ENCODE measurements around the gene RPL29. TPM values are rescaled to one million over a fixed set of nuclear protein-coding genes. Genes with fewer than 3 reads are reported as not detected.
A peak's percentile ranks its signal among the peaks of the same experiment; 100 is the strongest.

Gene RPL29
- total and polyA plus RNA-seq, 2 experiments from 2014 or later, result 844 to 1,533 TPM

DNA sequence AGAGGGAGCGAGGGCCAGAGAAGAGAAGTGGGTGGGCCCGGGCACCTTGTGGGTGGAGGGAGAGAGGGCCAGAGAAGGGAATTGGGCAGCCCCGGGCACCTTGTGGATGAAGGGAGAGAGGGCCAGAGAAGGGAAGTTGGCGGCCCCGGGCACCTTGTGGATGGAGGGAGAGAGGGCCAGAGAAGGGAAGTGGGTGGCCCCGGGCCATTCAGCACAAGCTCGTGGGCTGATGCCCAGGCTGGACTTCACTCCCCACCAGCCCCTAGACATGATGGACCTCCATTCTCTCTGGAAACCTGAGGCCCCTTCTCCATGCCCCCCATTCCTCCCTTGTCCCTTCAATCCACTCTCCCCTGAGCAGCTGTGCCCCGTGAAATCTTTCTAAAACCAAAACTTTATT lies 44.9 kb upstream of the RPL29 start:
- H3K4me3 ChIP-seq, result no peak overlapping the region
- no peaks in the 10 kb centered on the region for H3K36me3 ChIP-seq
- TF ChIP-seq, protein P1, sequence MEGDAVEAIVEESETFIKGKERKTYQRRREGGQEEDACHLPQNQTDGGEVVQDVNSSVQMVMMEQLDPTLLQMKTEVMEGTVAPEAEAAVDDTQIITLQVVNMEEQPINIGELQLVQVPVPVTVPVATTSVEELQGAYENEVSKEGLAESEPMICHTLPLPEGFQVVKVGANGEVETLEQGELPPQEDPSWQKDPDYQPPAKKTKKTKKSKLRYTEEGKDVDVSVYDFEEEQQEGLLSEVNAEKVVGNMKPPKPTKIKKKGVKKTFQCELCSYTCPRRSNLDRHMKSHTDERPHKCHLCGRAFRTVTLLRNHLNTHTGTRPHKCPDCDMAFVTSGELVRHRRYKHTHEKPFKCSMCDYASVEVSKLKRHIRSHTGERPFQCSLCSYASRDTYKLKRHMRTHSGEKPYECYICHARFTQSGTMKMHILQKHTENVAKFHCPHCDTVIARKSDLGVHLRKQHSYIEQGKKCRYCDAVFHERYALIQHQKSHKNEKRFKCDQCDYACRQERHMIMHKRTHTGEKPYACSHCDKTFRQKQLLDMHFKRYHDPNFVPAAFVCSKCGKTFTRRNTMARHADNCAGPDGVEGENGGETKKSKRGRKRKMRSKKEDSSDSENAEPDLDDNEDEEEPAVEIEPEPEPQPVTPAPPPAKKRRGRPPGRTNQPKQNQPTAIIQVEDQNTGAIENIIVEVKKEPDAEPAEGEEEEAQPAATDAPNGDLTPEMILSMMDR (IDR thresholded peaks at IDR 0.05; ENCODE audit: low read depth, low read length), result no peak
- H3K9me3 ChIP-seq (ENCODE audit: low read depth), result no peaks in the 10 kb centered on the region
- H3K4me1 ChIP-seq (ENCODE audit: low read depth), result peaks cover 17% of the 10 kb centered on the region
- no peaks in the 10 kb centered on the region for H3K27me3 ChIP-seq
- no peak for DNase-seq (ENCODE audit: low read depth in 1 of 2, low spot score in 1 of 2)
- H3K27ac ChIP-seq, result no peak overlapping the region

DNA sequence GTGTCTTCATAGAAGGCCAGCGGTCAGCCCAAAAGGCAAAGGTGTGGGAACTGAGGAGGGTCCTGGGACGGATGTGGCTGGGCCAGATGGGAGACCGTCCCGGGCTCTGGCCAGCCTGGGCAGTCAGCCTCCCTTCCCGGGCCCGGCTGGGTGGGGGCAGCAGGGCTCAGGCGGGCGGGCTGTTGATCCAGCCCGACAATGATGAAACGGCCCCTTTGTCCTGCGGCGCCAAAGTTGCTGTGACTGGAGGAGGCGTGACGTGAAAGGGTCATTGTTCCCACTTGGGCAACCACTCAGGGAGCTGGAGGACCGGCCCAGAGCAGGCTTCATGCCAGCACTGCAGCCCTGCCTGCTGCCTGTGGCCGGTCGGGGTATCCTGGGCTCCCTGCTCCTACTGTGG lies 44.2 kb upstream of the RPL29 start:
- peak in 1 of 2 donors; percentile 67 for DNase-seq (ENCODE audit: low read depth in 1 of 2, low spot score in 1 of 2)
- H3K9me3 ChIP-seq (ENCODE audit: low read depth), result no peaks in the 10 kb centered on the region
- H3K27me3 ChIP-seq, result no peaks in the 10 kb centered on the region
- H3K4me1 ChIP-seq (ENCODE audit: low read depth), result peaks cover 11% of the 10 kb centered on the region
- no peak overlapping the region for H3K4me3 ChIP-seq
- H3K36me3 ChIP-seq, result no peaks in the 10 kb centered on the region
- no peak overlapping the region for H3K27ac ChIP-seq
- TF ChIP-seq, protein P1 (IDR thresholded peaks at IDR 0.05; ENCODE audit: low read depth, low read length), result no peak

- no peaks in the 10 kb centered on the region for H3K9me3 ChIP-seq (ENCODE audit: low read depth)
- DNase-seq (ENCODE audit: low read depth in 1 of 2, low spot score in 1 of 2), result no peak
- no peaks in the 10 kb centered on the region for H3K27me3 ChIP-seq
- no peaks in the 10 kb centered on the region for H3K36me3 ChIP-seq
- no peak overlapping the region for H3K4me3 ChIP-seq
- no peak overlapping the region for H3K27ac ChIP-seq
- TF ChIP-seq, protein P1 (IDR thresholded peaks at IDR 0.05; ENCODE audit: low read depth, low read length), result no peak
- H3K4me1 ChIP-seq (ENCODE audit: low read depth), result peaks cover 11% of the 10 kb centered on the region
Measured at GRCh38 chr3:52039426-52039825, 43.7 kb upstream of the RPL29 start.

DNA sequence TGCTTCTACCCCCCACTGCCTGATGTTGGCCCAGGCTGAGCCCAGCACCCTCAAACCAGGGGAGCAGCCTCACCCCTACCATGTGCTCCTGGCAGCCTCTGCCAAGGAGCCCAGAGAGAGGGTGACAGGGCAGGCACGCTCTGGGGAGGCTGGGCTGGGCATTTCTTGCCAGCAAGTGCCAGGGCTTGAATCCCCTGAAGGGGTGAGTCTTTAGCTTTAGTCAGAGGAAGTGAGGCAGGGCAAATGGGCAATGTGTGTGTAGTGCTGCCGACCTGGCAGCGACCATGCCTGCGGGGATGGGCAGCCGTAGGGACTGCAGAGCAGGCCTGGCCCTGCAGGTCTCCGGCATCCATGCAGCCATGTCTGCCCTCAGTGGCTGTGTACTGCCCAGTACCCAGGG lies 42.5 kb upstream of the RPL29 start:
- peaks cover 12% of the 10 kb centered on the region for H3K4me1 ChIP-seq (ENCODE audit: low read depth)
- H3K9me3 ChIP-seq (ENCODE audit: low read depth), result no peaks in the 10 kb centered on the region
- TF ChIP-seq, protein P1 (IDR thresholded peaks at IDR 0.05; ENCODE audit: low read depth, low read length), result no peak

GRCh38 chr3:52037291-52037690 lies 41.6 kb upstream of the RPL29 start:
- TF ChIP-seq, protein P1 (IDR thresholded peaks at IDR 0.05; ENCODE audit: low read depth, low read length), result no peak
- H3K27me3 ChIP-seq, result no peaks in the 10 kb centered on the region
- H3K36me3 ChIP-seq, result no peaks in the 10 kb centered on the region
- no peaks in the 10 kb centered on the region for H3K9me3 ChIP-seq (ENCODE audit: low read depth)
- H3K4me3 ChIP-seq, result no peak overlapping the region
- H3K27ac ChIP-seq, result no peak overlapping the region
- H3K4me1 ChIP-seq (ENCODE audit: low read depth), result peaks cover 19% of the 10 kb centered on the region
- DNase-seq (ENCODE audit: low read depth in 1 of 2, low spot score in 1 of 2), result no peak

More for the DNA sequence above, 42.5 kb upstream of the RPL29 start:
- H3K4me3 ChIP-seq, result no peak overlapping the region
- H3K36me3 ChIP-seq, result no peaks in the 10 kb centered on the region
- H3K27me3 ChIP-seq, result no peaks in the 10 kb centered on the region
- DNase-seq (ENCODE audit: low read depth in 1 of 2, low spot score in 1 of 2), result no peak
- H3K27ac ChIP-seq, result no peak overlapping the region

DNA sequence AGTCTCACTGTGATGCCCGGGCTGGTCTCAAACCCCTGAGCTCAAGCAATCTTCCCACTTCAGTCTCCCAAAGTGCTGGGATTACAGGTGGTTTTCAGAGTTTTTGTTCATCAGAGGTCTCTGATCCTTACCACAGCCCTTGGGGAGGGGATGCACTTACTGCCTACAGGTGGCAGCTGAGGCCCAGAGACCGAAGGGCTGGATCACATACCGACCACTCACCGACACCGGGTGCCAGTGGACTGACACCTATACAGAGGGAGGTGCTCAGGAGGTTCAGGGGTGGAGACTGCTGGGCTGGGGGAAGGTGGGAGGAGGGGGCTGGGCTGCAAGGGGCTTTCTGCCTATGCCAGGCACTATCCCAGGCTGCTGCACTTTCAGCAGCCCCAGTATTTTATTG lies 41.1 kb upstream of the RPL29 start:
- Histone ChIP-seq H3K27me3 (no peaks in the 10 kb centered on the region), H3K9me3 (ENCODE audit: low read depth) (no peaks in the 10 kb centered on the region), H3K4me3 (no peak overlapping the region), H3K27ac (no peak overlapping the region), H3K36me3 (no peaks in the 10 kb centered on the region), H3K4me1 (ENCODE audit: low read depth) (peaks cover 19% of the 10 kb centered on the region)
- TF ChIP-seq, protein P1 (IDR thresholded peaks at IDR 0.05; ENCODE audit: low read depth, low read length), result no peak
- peak in 1 of 2 donors; percentile 58 for DNase-seq (ENCODE audit: low read depth in 1 of 2, low spot score in 1 of 2)

Data from cardiac muscle cell (in vitro differentiated cells and primary cell).